SKM-1 treated with dmso at 0.1 percent for 144 hours (cell line): ENCODE results near the gene APCDD1.
"Not testable (repeated sequence)": the region's sequence is repeated elsewhere in the genome, so short reads cannot be mapped to it uniquely, and the experiment has no call there.

Experiments
- DNase-seq: peaks from one replicate; lab custom pipeline; 2025; ENCODE audit not compliant: unreplicated experiment; lab: John Stamatoyannopoulos, UW

Gene APCDD1

GRCh38 chr18:10461989-10462388, 7.6 kb downstream of the APCDD1 start:
- DNase-seq: no peak

- DNase-seq: no peak
These were observed 8.2 kb downstream of the APCDD1 start for GRCh38 chr18:10462597-10462996.

GRCh38 chr18:10463096-10463495, 8.7 kb downstream of the APCDD1 start:
- DNase-seq: no peak

- DNase-seq: no peak
These were observed 9.3 kb downstream of the APCDD1 start for GRCh38 chr18:10463741-10464140.

GRCh38 chr18:10464161-10464648, 9.8 kb downstream of the APCDD1 start:
- not testable (repeated sequence) for DNase-seq

- no peak for DNase-seq
These were observed 10.9 kb downstream of the APCDD1 start for GRCh38 chr18:10465174-10465939.

- DNase-seq: no peak
These were observed 16.0 kb downstream of the APCDD1 start for GRCh38 chr18:10470429-10470828.

GRCh38 chr18:10471574-10471973, 17.1 kb downstream of the APCDD1 start:
- no peak for DNase-seq

GRCh38 chr18:10473132-10473531, 18.7 kb downstream of the APCDD1 start:
- no peak for DNase-seq

GRCh38 chr18:10474309-10474708, 19.9 kb downstream of the APCDD1 start:
- no peak for DNase-seq

GRCh38 chr18:10475276-10475653, 20.8 kb downstream of the APCDD1 start:
- DNase-seq: no peak

- DNase-seq: no peak
These were observed 21.3 kb downstream of the APCDD1 start for GRCh38 chr18:10475654-10476291.

- no peak for DNase-seq
These were observed 21.9 kb downstream of the APCDD1 start for GRCh38 chr18:10476338-10476791.

GRCh38 chr18:10477121-10477862, 22.9 kb downstream of the APCDD1 start:
- no peak for DNase-seq

- no peak for DNase-seq
These were observed 23.4 kb downstream of the APCDD1 start for GRCh38 chr18:10477863-10478260.

- no peak for DNase-seq
These were observed 27.4 kb downstream of the APCDD1 start for GRCh38 chr18:10481831-10482230.

GRCh38 chr18:10482363-10482984, 28.0 kb downstream of the APCDD1 start:
- no peak for DNase-seq

- peak; percentile 60 for DNase-seq
These were observed 28.8 kb downstream of the APCDD1 start for GRCh38 chr18:10482985-10483949.

- DNase-seq: no peak
These were observed 31.0 kb downstream of the APCDD1 start for GRCh38 chr18:10485475-10485874.

GRCh38 chr18:10486362-10486761, 31.9 kb downstream of the APCDD1 start:
- no peak for DNase-seq
